Liver (tissue), 9 donors: ENCODE data around the gene PRR15L. TPM values are rescaled to one million over a fixed set of nuclear protein-coding genes. Genes with fewer than 3 reads are reported as not detected.

ENCODE experiments used
- DNase-seq: peaks from one replicate; pipeline ENCODE4 v3.0.0-alpha.2; 2017; ENCODE audit warnings: low spot score
- H3K27ac ChIP-seq, 2 donors: one replicate each; pipeline ENCODE4 v1.7.0; 2013; ENCODE audit warnings: inconsistent platforms in 2 of 2, low read length in 2 of 2, control low read depth in 1 of 2, low read depth in 1 of 2, mild to moderate bottlenecking in 1 of 2
- H3K27me3 ChIP-seq, 4 donors: one replicate each; pipeline versions ENCODE4 v1.6.1 to v1.7.0; 2013; ENCODE audit warnings: low read length in 3 of 4, inconsistent platforms in 1 of 4, mild to moderate bottlenecking in 1 of 4, moderate library complexity in 1 of 4; ENCODE audit not compliant: control insufficient read depth in 4 of 4, insufficient read depth in 4 of 4
- H3K36me3 ChIP-seq, 4 donors: one replicate each; pipeline versions ENCODE4 v1.6.1 to v1.7.0; 2013; ENCODE audit warnings: low read length in 3 of 4, mild to moderate bottlenecking in 3 of 4, low read depth in 1 of 4, moderate library complexity in 1 of 4; ENCODE audit not compliant: control insufficient read depth in 4 of 4, insufficient read depth in 3 of 4
- H3K4me1 ChIP-seq, 4 donors: one replicate each; pipeline versions ENCODE4 v1.6.1 to v1.7.0; 2013; ENCODE audit warnings: low read length in 3 of 4, mild to moderate bottlenecking in 3 of 4, moderate library complexity in 1 of 4; ENCODE audit not compliant: control insufficient read depth in 4 of 4, insufficient read depth in 4 of 4
- H3K4me3 ChIP-seq, 3 donors: one replicate each; pipeline versions ENCODE4 v1.6.1 to v1.7.0; 2013; ENCODE audit warnings: low read length in 3 of 3, control low read depth in 1 of 3, low read depth in 1 of 3, mild to moderate bottlenecking in 1 of 3
- H3K9ac ChIP-seq, 2 donors: one replicate each; pipeline ENCODE4 v1.7.0; 2013; ENCODE audit warnings: low read length in 2 of 2, mild to moderate bottlenecking in 2 of 2, moderate library complexity in 2 of 2, control low read depth in 1 of 2, low read depth in 1 of 2
- H3K9me3 ChIP-seq, 4 donors: one replicate each; pipeline versions ENCODE4 v1.6.1 to v1.7.0; 2013; ENCODE audit warnings: low read length in 3 of 4; ENCODE audit not compliant: control insufficient read depth in 4 of 4
- FOXA1 ChIP-seq: IDR thresholded peaks from 2 replicates; pipeline ENCODE4 v1.6.1; 2016; ENCODE audit warnings: antibody characterized with exemption
- FOXA2 ChIP-seq: IDR thresholded peaks from 2 replicates; pipeline ENCODE4 v1.6.1; 2016; ENCODE audit warnings: antibody characterized with exemption
- GABPA ChIP-seq, 2 donors: IDR thresholded peaks in 1 of 2; conservative IDR thresholded peaks in 1 of 2; 2 replicates each; pipeline ENCODE4 v1.6.1; 2016; ENCODE audit warnings: antibody characterized with exemption in 2 of 2, mild to moderate bottlenecking in 1 of 2, moderate library complexity in 1 of 2
- HNF4A ChIP-seq, 2 donors: conservative IDR thresholded peaks; 2 replicates each; pipeline ENCODE4 v1.6.1; 2016; ENCODE audit warnings: antibody characterized with exemption in 2 of 2, mild to moderate bottlenecking in 2 of 2
- HNF4G ChIP-seq: IDR thresholded peaks from 2 replicates; pipeline ENCODE4 v1.6.1; 2016; ENCODE audit warnings: antibody characterized with exemption
- JUND ChIP-seq, 2 donors: IDR thresholded peaks; 2 replicates each; pipeline ENCODE4 v1.6.1; 2016; ENCODE audit warnings: antibody characterized with exemption in 2 of 2
- RAD21 ChIP-seq, 2 donors: IDR thresholded peaks; 2 replicates each; pipeline ENCODE4 v1.6.1; 2016; ENCODE audit warnings: antibody characterized with exemption in 2 of 2, mild to moderate bottlenecking in 2 of 2
- SP1 ChIP-seq: IDR thresholded peaks from 2 replicates; pipeline ENCODE4 v1.6.1; 2018; ENCODE audit warnings: antibody characterized with exemption, mild to moderate bottlenecking
- TAF1 ChIP-seq: conservative IDR thresholded peaks from 2 replicates; pipeline ENCODE4 v1.6.1; 2016; ENCODE audit warnings: antibody characterized with exemption, mild to moderate bottlenecking
- YY1 ChIP-seq: IDR thresholded peaks from 2 replicates; pipeline ENCODE4 v1.6.1; 2016; ENCODE audit warnings: antibody characterized with exemption, mild to moderate bottlenecking
- WGBS: extraction: QIAGEN DNeasy Blood & Tissue Kit; methylation state at CpG from one replicate; pipeline ENCODE4 v1.1.7; 2013; 5-methylcytosine and 5-hydroxymethylcytosine counted together
- polyA plus RNA-seq, 2 donors: library from polyadenylated mRNA; stranded (reverse) in 1 of 2; unstranded in 1 of 2; fragments of 200-250 nt in 1 of 2; fragments of >200 nt in 1 of 2; fragmentation: Nextera tagmentation in 1 of 2; extraction: Ambion mirVana in 1 of 2; gene quantifications; one replicate each; pipeline versions ENCODE4 v1.2.1 to v1.2.3, GENCODE V29; 2013 to 2015
- total RNA-seq, 2 donors: library from RNA; depleted of rRNA; stranded (reverse); fragments of >200 nt; gene quantifications; one replicate each; pipeline ENCODE4 v1.2.3, GENCODE V29; 2014
- TF ChIP-seq, protein P1 (sequence below): fragments of 150-350 bp; IDR thresholded peaks from 2 replicates; pipeline ENCODE4 v1.5.1; 2017; ENCODE audit warnings: improper control_type of control experiment, low read depth, low read length; ENCODE audit not compliant: missing input control
- TF ChIP-seq, protein P2 (sequence below): IDR thresholded peaks from 2 replicates; pipeline ENCODE4 v1.6.1; 2016; ENCODE audit warnings: antibody characterized with exemption, mild to moderate bottlenecking
- TF ChIP-seq, protein P3 (sequence below): IDR thresholded peaks from 2 replicates; pipeline ENCODE4 v1.6.1; 2016; ENCODE audit warnings: antibody characterized with exemption
- TF ChIP-seq, protein P4 (sequence below): IDR thresholded peaks from 2 replicates; pipeline ENCODE4 v1.6.1; 2016; ENCODE audit warnings: antibody characterized with exemption
- donor health status: healthy.
- donor health status: healthy.
- donor health status: healthy.
- donor health status: healthy.
- donor health status: healthy.

The PRR15L gene
- total and polyA plus RNA-seq, 4 donors, result 0.83 to 11.0 (median 1.9) TPM

DNA sequence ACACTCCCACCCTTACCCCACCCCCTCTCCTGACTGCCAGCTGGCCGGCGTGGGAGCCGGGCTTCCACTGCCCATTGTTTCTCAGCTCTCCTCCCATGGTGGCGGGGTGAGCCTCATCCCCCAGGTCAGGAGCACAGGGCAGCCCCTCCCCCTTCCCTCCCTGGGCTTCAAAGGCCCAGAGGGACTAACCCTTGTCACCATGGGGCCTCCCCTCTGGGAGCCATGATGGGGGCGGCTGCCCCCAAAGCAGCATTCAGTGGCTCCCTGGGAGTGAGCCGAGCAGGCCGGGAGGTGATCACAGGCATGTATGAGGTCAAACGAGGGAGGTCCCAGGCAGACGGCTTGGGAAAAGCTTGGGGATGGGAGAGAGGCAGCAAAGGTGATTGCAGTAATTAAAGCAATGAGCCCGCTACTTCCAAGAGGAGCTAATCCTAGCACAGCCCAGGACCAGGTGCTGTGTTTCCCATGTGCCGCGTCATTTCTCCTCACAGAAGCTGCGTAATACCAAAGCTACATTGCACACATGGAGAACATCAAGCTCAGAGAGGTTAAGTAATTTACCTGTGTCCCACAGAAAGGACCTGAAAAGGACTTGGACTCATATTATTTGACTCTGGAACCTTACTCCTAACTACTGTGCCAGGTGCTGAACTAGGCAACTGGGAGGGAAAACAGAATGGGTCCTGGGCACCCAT is 37.7 kb upstream of the PRR15L start:
- Histone ChIP-seq H3K4me3 (no peak overlapping the region), H3K27ac (no peak overlapping the region), H3K36me3 (no peaks in the 10 kb centered on the region), H3K9ac (no peak overlapping the region), H3K27me3 (no peaks in the 10 kb centered on the region), H3K4me1 (no peaks in the 10 kb centered on the region), H3K9me3 (no peaks in the 10 kb centered on the region)
- TF ChIP-seq HNF4G (no peak), RAD21 (IDR thresholded peaks at IDR 0.05) (no peak), GABPA (IDR thresholded peaks at IDR 0.05 in 1 of 2, conservative IDR thresholded peaks at IDR 0.05 in 1 of 2) (no peak), FOXA2 (no peak), HNF4A (conservative IDR thresholded peaks at IDR 0.05) (no peak), TAF1 (no peak), SP1 (no peak), JUND (IDR thresholded peaks at IDR 0.05) (no peak), YY1 (no peak), FOXA1 (no peak)
- TF ChIP-seq, protein P1, sequence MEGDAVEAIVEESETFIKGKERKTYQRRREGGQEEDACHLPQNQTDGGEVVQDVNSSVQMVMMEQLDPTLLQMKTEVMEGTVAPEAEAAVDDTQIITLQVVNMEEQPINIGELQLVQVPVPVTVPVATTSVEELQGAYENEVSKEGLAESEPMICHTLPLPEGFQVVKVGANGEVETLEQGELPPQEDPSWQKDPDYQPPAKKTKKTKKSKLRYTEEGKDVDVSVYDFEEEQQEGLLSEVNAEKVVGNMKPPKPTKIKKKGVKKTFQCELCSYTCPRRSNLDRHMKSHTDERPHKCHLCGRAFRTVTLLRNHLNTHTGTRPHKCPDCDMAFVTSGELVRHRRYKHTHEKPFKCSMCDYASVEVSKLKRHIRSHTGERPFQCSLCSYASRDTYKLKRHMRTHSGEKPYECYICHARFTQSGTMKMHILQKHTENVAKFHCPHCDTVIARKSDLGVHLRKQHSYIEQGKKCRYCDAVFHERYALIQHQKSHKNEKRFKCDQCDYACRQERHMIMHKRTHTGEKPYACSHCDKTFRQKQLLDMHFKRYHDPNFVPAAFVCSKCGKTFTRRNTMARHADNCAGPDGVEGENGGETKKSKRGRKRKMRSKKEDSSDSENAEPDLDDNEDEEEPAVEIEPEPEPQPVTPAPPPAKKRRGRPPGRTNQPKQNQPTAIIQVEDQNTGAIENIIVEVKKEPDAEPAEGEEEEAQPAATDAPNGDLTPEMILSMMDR, result no peak
- TF ChIP-seq, protein P2, sequence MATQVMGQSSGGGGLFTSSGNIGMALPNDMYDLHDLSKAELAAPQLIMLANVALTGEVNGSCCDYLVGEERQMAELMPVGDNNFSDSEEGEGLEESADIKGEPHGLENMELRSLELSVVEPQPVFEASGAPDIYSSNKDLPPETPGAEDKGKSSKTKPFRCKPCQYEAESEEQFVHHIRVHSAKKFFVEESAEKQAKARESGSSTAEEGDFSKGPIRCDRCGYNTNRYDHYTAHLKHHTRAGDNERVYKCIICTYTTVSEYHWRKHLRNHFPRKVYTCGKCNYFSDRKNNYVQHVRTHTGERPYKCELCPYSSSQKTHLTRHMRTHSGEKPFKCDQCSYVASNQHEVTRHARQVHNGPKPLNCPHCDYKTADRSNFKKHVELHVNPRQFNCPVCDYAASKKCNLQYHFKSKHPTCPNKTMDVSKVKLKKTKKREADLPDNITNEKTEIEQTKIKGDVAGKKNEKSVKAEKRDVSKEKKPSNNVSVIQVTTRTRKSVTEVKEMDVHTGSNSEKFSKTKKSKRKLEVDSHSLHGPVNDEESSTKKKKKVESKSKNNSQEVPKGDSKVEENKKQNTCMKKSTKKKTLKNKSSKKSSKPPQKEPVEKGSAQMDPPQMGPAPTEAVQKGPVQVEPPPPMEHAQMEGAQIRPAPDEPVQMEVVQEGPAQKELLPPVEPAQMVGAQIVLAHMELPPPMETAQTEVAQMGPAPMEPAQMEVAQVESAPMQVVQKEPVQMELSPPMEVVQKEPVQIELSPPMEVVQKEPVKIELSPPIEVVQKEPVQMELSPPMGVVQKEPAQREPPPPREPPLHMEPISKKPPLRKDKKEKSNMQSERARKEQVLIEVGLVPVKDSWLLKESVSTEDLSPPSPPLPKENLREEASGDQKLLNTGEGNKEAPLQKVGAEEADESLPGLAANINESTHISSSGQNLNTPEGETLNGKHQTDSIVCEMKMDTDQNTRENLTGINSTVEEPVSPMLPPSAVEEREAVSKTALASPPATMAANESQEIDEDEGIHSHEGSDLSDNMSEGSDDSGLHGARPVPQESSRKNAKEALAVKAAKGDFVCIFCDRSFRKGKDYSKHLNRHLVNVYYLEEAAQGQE, result no peak
- TF ChIP-seq, protein P3, sequence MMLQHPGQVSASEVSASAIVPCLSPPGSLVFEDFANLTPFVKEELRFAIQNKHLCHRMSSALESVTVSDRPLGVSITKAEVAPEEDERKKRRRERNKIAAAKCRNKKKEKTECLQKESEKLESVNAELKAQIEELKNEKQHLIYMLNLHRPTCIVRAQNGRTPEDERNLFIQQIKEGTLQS, result no peak
- TF ChIP-seq, protein P4, sequence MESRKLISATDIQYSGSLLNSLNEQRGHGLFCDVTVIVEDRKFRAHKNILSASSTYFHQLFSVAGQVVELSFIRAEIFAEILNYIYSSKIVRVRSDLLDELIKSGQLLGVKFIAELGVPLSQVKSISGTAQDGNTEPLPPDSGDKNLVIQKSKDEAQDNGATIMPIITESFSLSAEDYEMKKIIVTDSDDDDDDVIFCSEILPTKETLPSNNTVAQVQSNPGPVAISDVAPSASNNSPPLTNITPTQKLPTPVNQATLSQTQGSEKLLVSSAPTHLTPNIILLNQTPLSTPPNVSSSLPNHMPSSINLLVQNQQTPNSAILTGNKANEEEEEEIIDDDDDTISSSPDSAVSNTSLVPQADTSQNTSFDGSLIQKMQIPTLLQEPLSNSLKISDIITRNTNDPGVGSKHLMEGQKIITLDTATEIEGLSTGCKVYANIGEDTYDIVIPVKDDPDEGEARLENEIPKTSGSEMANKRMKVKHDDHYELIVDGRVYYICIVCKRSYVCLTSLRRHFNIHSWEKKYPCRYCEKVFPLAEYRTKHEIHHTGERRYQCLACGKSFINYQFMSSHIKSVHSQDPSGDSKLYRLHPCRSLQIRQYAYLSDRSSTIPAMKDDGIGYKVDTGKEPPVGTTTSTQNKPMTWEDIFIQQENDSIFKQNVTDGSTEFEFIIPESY, result no peak
- WGBS, result 90% methylated on average over 13 of the region's 13 CpGs
- no peak for DNase-seq

DNA sequence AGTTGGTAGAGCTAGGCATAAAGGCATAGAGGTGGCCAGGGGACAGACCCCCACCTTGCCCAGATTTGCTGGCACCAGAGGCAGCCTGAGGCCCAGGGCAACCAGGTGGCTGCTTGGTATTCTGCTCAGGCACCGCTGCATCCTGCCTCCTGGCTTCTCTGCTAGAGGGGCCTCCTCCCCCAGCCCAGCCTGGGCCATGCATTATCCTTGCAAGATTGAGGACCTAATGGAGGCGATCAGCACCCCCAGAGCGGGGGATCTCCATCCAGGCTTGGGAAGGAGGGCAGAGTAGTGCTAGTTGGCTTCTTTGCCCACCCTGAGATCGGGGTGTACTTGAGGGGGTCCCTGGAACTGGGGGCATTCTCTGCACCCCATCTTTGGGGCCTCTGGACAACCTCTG is 37.0 kb upstream of the PRR15L start:
- Histone ChIP-seq H3K27ac (no peak overlapping the region), H3K4me1 (no peaks in the 10 kb centered on the region), H3K9me3 (no peaks in the 10 kb centered on the region), H3K9ac (no peak overlapping the region), H3K36me3 (no peaks in the 10 kb centered on the region), H3K4me3 (no peak overlapping the region), H3K27me3 (no peaks in the 10 kb centered on the region)
- DNase-seq, result no peak
- 87% methylated on average over 4 of the region's 4 CpGs for WGBS
- TF ChIP-seq, protein P4, result no peak
